Stimulated activated CD4-positive, alpha-beta T cell treated with anti-CD3 and anti-CD28 coated beads, Interleukin-4, amount 100 ng/mL, for 48 hours (primary cell): ENCODE measurements around the gene ZBTB40.

Source experiments
- DNase-seq, 2 donors: peaks; one replicate each; pipeline ENCODE4 v3.0.0-alpha.2; 2020; ENCODE audit warnings: low read depth in 2 of 2

ZBTB40 gene

GRCh38 chr1:22465671-22466070 is 14.0 kb downstream of the ZBTB40 start:
- DNase-seq, result no peak

GRCh38 chr1:22470227-22470626 is 18.6 kb downstream of the ZBTB40 start:
- no peak for DNase-seq

GRCh38 chr1:22471078-22471477 is 19.4 kb downstream of the ZBTB40 start:
- no peak for DNase-seq

DNA sequence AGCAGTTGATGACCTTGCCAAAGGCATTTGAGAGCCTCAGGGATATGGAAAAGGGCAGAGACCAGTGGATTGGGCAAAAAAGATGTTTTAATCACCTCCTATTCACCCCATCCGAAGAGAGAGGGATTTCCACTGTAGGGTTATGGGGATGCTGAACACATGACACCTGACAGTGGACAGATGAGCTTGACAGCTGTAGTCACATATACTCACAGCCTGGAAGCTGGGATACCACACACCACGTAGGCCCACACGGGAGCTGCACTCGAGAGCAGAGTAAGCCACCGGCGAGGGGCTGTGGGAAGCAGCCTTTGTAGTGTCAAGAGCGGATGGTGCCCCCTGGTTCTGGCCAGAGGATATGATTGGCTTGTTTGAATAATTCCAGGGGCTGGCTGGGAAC is 20.0 kb downstream of the ZBTB40 start:
- no peak for DNase-seq

- DNase-seq, result no peak
Measured at GRCh38 chr1:22472596-22472995, 20.9 kb downstream of the ZBTB40 start.

- no peak for DNase-seq
Measured at GRCh38 chr1:22473952-22474351, 22.3 kb downstream of the ZBTB40 start.

DNA sequence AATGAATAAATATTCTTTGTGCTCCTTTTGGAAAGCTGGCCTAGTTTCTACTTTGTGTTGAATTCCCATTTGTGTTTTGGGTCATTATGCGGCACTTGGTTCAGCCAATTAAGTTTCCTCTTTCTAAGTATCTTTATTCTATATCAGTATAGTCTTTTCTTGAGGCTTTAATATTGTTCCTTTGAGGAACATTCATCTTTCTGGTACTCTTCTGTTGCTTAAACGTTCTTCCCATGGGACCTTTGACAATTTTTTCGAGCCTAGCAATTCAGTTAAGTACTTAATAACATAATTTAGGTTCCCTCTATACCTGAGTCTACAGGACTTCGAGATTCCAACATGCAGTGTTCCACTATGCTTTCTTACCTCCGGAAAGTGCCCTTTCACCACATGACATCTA is 24.9 kb downstream of the ZBTB40 start:
- no peak for DNase-seq

DNA sequence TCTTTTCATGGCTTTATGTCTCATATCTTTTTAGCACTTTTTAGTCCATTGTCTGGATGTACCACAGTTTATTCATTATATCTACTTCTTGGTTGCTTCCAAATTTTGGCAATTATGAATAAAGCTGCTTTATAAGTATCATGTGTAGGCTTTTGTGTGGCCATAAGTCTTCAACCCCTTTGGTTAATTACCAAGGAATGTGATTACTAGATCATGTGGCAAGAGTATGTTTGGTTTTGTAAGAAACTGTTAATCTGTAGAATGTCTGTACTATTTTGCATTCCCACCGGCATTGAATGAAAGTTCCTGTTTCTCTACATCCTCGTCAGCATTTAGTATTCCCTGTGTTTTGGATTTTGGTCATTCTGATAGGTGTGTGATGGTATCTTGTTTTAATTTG is 31.5 kb downstream of the ZBTB40 start:
- no peak for DNase-seq

GRCh38 chr1:22484706-22485345 is 33.2 kb downstream of the ZBTB40 start:
- DNase-seq, result no peak

DNA sequence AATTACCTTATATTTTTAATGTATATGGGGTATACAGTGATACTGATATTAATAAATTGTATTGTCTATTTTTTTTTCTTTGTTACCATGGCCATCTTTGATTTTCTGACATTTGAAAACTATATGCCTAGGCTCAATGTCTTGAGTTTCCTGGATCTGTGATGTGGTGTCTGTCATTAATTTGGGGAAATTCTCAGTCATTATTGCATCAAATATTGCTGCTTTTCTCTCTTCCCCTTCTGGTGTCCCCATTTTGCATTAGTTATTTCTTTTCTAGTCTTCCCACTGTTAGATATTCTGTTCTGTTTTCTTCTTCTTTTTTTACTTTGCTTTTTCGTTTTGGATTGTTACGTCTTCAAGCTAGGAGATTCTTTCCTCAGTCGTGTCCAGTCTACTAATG is 33.8 kb downstream of the ZBTB40 start:
- DNase-seq, result no peak

DNA sequence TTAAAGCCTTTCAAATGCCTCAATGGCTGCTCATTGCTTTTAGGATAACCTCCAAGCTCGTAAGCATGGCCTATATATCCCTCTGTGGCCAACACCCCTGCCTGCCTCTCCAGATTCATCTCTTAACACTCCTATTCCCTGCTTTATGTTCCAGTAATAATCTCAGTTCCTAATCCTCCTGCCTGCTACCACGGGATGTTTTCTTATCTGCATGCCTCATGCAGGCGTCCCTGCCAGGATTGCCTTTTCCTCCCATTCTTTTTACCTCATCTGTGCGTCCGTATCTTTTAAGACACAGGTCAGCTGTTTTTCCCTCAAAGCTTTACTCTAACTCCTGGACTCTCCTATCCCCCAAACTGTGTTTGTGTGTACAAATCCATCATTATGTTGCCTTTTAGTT is 36.1 kb downstream of the ZBTB40 start:
- DNase-seq, result no peak

GRCh38 chr1:22488319-22488718 is 36.7 kb downstream of the ZBTB40 start:
- no peak for DNase-seq

DNA sequence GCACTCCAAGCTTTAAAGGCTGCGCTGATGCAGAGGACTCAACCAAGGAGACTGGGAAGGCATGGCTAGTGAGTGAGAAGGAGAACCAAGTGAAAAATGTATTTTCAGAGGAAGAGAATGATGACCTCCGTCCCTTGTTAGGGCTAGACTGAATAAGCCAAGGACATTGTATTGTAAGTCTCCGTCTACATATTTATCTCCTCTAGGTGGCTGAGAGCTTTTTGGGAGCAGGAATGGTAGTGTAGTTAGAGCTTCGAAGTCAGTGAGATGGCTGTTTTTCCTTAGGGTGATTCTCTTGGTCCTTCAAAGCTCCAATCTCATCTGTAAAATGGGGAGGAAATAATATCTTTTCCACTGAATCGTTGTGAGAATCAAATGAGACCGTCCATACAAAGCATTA is 37.6 kb downstream of the ZBTB40 start:
- DNase-seq, result no peak

- no peak for DNase-seq
Measured at GRCh38 chr1:22489823-22490222, 38.2 kb downstream of the ZBTB40 start.

DNA sequence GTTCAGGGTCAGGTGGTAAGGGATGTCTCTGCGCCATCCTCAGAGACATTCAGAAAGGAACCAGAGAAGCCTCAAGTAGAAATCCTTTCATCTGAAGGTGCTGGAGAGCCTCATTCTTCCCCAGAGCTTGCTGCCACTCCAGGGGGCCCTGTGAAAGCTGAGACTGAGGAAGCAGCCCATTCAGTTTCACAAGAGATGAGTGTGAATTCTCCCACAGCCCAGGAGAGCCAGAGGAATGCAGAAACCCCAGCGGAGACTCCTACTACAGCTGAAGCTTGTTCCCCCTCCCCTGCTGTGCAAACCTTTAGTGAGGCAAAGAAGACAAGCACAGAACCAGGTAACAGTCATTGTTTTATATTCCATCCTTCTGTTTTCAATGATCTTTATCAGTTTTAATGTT is 38.7 kb downstream of the ZBTB40 start:
- no peak for DNase-seq

DNA sequence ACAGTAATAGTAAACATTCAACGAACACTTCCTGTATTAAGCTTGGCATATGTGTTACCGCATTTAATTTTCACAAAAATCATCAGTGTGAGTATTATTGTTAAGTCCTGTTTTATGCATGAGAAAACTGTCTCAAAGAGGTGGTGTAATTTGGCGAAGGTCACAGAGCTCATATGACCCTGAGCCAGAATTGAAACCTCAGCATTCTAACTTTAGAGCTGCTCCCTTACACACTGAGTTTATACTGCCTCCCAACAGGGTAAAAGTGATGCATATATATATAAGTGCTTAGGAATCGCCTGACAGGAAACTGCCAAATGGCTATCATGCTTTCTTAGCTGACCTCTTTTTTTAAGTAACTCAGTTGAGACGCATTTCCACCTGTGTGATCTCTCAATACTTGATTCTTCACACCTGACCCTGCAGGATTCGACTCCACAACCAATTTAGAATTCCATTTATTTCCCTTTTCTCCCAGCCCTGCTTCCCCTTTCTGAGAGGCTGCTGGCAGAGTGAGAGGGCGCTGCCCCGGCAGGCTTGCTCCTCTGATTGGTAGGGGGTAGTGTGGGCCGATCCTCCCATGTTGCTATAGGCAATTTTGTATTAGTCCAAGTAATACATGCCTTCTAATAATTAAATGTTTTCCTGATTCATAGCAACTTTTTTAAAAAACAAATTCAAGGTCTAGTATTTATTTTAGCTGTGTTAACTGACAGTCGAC is 40.5 kb downstream of the ZBTB40 start:
- no peak for DNase-seq

GRCh38 chr1:22494144-22494543 is 42.5 kb downstream of the ZBTB40 start:
- DNase-seq, result no peak

DNA sequence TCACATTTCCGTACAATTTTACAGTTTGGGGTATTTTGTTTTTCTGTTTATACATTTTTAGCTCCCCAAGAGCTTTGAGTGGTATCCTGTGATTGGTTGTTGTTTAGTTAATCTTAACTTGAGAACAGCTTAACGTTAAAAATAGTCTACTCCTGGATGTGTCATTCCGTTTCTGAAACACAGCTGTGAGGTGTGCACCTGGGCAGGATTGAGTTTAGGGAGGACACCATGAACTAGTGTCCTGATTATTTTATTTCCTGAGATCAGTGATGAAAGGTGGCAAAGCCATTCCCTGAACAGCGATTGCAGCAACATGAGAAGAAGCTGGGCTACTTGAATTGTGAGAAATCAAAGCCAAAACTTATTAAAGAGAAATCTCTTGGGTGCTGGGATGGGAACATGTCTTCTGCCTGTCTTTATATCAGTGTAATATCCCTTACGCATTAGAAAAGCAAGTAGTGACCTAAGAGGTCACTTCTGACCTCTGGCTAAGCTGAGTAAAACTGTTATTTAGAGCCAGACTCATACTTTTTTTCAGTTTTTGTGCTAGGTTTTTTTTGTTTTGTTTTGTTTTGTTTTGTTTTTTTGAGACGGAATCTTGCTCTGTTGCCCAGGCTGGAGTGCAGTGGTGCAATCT is 43.4 kb downstream of the ZBTB40 start:
- DNase-seq, result no peak

- no peak for DNase-seq
Measured at GRCh38 chr1:22496536-22497160, 45.0 kb downstream of the ZBTB40 start.

DNA sequence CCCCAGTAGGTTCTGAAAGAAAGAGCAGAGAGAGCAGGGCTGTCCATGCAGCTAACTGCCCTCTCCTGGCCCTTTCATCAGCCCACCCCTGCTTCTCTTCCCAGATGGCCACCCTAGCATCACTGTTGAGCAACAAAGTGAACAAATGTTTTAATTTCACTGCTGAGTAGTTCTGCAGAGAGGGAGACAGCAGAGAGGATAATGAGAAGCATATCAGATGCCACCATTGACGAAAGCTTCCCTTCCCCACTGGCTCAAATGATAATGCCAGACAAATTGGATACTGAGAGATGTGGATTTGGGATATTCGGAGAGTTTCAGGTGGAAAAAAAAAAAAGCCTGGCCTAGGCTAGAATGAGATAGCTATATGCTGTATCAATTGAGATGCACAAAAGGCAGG is 46.8 kb downstream of the ZBTB40 start:
- no peak for DNase-seq

GRCh38 chr1:22500058-22500457 is 48.4 kb downstream of the ZBTB40 start:
- DNase-seq, result no peak

DNA sequence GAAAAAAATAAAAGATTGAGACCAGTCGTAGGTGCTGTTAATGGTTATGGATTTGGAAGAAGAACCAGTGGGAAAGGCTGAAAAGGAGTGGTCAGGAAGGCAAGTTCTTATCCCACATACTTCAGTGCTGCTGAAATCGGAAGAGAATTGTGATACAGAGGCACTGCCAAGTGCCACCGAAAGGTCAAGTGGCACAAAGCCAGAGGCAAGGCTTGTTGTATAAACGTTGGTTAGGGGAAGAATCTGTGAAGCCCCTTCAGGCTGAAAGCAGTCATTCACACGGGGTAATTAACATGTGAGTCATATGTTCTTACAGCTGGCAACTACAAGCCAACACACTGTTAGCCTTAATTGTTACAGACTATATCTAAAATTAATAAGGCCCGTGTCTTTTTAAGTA is 48.8 kb downstream of the ZBTB40 start:
- DNase-seq, result no peak

GRCh38 chr1:22502202-22502601 is 50.6 kb downstream of the ZBTB40 start:
- DNase-seq, result no peak
